A673 (cell line): ENCODE data around the gene IMMP2L. TPM values are rescaled to one million over a fixed set of nuclear protein-coding genes. Genes with fewer than 3 reads are reported as not detected.

ENCODE experiments used
- BruUV-seq: library from RNA; stranded (reverse); fragments of 400-500 nt; replicated peaks from 2 replicates; lab custom pipeline; 2021; lab: Mats Ljungman, UMichigan
- CTCF ChIA-PET: fragments of 300-600 bp; sonication (Branson Sonifier 250); formaldehyde crosslinking; loops from one replicate; lab custom pipeline; 2022; ENCODE audit warnings: antibody characterized with exemption; lab: Charles Lee
- POLR2A ChIA-PET: fragments of 300-600 bp; sonication (Branson Sonifier 250); formaldehyde crosslinking; loops from one replicate; lab custom pipeline; 2022; ENCODE audit warnings: antibody characterized with exemption; ENCODE audit not compliant: low non-redundant PET; lab: Charles Lee
- DNase-seq: peaks from one replicate; pipeline ENCODE4 v3.0.0-alpha.2; 2015; ENCODE audit warnings: low spot score
- H3K27ac ChIP-seq: fragments of 200-600 bp; sonication (generic); 2 replicates; pipeline ENCODE4 v1.5.1; 2016; ENCODE audit warnings: mixed run types, low read depth, mild to moderate bottlenecking, mixed read lengths, antibody characterized with exemption, low read length; ENCODE audit not compliant: poor library complexity, severe bottlenecking
- H3K27me3 ChIP-seq: fragments of 200-600 bp; sonication (generic); replicated peaks from 2 replicates; pipeline ENCODE4 v1.6.1; 2017; ENCODE audit warnings: mixed run types, low read depth, mild to moderate bottlenecking, mixed read lengths, antibody characterized with exemption, low read length; ENCODE audit not compliant: insufficient read depth, poor library complexity
- H3K36me3 ChIP-seq: fragments of 200-600 bp; sonication (generic); 2 replicates; pipeline ENCODE4 v1.6.1; 2016; ENCODE audit warnings: mixed run types, mild to moderate bottlenecking, mixed read lengths, antibody characterized with exemption, low read length; ENCODE audit not compliant: insufficient read depth, poor library complexity, severe bottlenecking
- H3K4me1 ChIP-seq: fragments of 200-600 bp; sonication (generic); 2 replicates; pipeline ENCODE4 v1.6.1; 2017; ENCODE audit warnings: mixed run types, mild to moderate bottlenecking, mixed read lengths, antibody characterized with exemption, low read length; ENCODE audit not compliant: insufficient read depth, poor library complexity, severe bottlenecking
- H3K4me3 ChIP-seq: fragments of 200-600 bp; sonication (generic); 2 replicates; pipeline ENCODE4 v1.5.1; 2016; ENCODE audit warnings: low read depth, mixed run types, mild to moderate bottlenecking, mixed read lengths, low read length; ENCODE audit not compliant: poor library complexity, severe bottlenecking
- H3K9me3 ChIP-seq: fragments of 200-600 bp; sonication (generic); 2 replicates; pipeline ENCODE4 v1.6.1; 2016; ENCODE audit warnings: mixed run types, low read depth, mild to moderate bottlenecking, mixed read lengths, antibody characterized with exemption, low read length; ENCODE audit not compliant: poor library complexity, severe bottlenecking
- EZH2 ChIP-seq: fragments of 200-600 bp; sonication (generic); IDR thresholded peaks from 2 replicates; pipeline ENCODE4 v1.6.1; 2017; ENCODE audit warnings: borderline replicate concordance, low read depth, mild to moderate bottlenecking, mixed read lengths, antibody characterized with exemption, low read length; ENCODE audit not compliant: poor library complexity, severe bottlenecking
- intact Hi-C: fragments of 100-400 bp; cut with micrococcal nuclease; formaldehyde crosslinking; loops from one replicate; pipeline ENCODE4 v1.10.0; 2022; ENCODE audit not compliant: unreplicated experiment
- total RNA-seq: library from RNA; stranded (reverse); gene quantifications from 2 replicates; pipeline ENCODE4 v1.2.3, GENCODE V29; 2021
- TF ChIP-seq, protein P1 (sequence below): fragments of 300-800, 200-600 bp; sonication (generic); conservative IDR thresholded peaks from 2 replicates; pipeline ENCODE4 v1.5.1; 2017; ENCODE audit warnings: low read depth, mild to moderate bottlenecking, antibody characterized with exemption, low read length, moderate library complexity, mixed read lengths

The IMMP2L gene
- total RNA-seq, 1 experiment from 2014 or later: 10.0 TPM

DNA sequence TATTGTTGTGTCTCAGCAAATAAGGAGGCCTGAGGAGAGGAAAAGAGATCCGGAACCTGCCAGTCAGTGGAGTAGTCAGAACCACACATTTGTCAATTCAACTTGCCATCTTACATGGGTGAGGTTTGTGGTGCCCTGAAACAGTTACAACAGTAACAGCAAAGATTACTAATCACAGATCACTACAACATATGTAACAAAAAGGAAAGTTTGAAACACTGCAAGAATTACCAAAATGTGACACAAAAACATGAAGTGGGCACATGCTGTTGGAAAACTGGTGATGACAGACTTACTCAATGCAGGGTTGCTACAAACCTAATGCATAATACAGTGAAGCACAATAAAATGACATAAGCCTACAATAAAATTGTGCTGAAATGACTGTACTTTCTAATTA is 382.0 kb downstream of the IMMP2L start:
- no TSS peak for BruUV-seq
- H3K4me1 ChIP-seq: no peaks in the 10 kb centered on the region
- no peaks in the 10 kb centered on the region for H3K27me3 ChIP-seq
- no peak for TF ChIP-seq EZH2
- TF ChIP-seq, protein P1, sequence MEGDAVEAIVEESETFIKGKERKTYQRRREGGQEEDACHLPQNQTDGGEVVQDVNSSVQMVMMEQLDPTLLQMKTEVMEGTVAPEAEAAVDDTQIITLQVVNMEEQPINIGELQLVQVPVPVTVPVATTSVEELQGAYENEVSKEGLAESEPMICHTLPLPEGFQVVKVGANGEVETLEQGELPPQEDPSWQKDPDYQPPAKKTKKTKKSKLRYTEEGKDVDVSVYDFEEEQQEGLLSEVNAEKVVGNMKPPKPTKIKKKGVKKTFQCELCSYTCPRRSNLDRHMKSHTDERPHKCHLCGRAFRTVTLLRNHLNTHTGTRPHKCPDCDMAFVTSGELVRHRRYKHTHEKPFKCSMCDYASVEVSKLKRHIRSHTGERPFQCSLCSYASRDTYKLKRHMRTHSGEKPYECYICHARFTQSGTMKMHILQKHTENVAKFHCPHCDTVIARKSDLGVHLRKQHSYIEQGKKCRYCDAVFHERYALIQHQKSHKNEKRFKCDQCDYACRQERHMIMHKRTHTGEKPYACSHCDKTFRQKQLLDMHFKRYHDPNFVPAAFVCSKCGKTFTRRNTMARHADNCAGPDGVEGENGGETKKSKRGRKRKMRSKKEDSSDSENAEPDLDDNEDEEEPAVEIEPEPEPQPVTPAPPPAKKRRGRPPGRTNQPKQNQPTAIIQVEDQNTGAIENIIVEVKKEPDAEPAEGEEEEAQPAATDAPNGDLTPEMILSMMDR: no peak
- intact Hi-C loops: no loop called here
- ChIA-PET CTCF (no interaction called here), POLR2A (no interaction called here)
- no peak overlapping the region for H3K4me3 ChIP-seq
- peaks cover 4% of the 10 kb centered on the region for H3K9me3 ChIP-seq
- H3K27ac ChIP-seq: no peak overlapping the region
- H3K36me3 ChIP-seq: no peaks in the 10 kb centered on the region
- DNase-seq: no peak

DNA sequence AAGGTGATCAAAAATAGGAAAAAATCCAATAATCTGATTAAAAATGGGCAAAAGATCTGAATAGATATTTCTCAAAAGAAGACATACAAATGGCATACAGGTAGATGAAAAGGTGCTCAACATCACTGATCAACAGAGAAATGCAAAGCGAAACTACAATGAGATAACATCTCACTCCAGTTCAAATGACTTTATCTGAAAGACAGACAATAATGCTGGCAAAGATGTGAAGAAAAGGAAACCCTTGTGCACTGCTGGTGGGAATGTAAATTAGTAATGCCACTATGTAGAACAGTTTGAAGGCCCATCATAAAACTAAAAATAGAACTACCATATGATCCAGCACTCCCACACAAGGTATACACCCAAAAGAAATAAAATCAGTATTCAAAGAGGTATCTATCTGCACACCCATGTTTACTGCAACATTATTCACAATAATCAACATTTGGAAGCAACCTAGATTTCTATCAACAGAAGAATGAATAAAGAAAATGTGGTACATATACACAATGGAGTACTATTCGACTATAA is 386.3 kb downstream of the IMMP2L start:
- intact Hi-C loops: no loop called here
- H3K27me3 ChIP-seq: no peaks in the 10 kb centered on the region
- no peak for DNase-seq
- H3K4me1 ChIP-seq: no peaks in the 10 kb centered on the region
- TF ChIP-seq, protein P1: no peak
- TF ChIP-seq EZH2: no peak
- BruUV-seq: no TSS peak
- H3K36me3 ChIP-seq: no peaks in the 10 kb centered on the region
- no peak overlapping the region for H3K27ac ChIP-seq
- POLR2A ChIA-PET: no interaction called here
- peaks cover 4% of the 10 kb centered on the region for H3K9me3 ChIP-seq
- CTCF ChIA-PET: no interaction called here
- H3K4me3 ChIP-seq: no peak overlapping the region

DNA sequence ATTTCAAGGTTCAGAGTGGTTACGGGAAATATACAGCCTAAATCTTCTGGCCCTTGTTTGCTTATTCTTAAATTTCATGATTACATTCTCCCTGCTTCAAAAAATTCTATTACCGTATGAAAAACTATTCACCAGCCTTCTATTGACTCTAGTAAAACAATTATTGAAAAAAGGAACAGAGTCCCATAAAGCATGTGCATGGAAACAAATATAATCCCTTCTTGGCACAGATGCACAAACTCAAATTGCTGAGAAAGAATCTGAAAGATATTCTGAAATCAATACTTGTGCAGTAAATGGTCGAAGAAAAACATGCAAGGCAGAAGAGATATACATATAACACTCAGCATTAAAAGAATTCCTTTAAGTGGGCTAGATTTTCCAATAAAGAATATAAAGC is 387.8 kb downstream of the IMMP2L start:
- POLR2A ChIA-PET: no interaction called here
- Histone ChIP-seq H3K9me3 (peaks cover 4% of the 10 kb centered on the region), H3K27ac (no peak overlapping the region), H3K27me3 (no peaks in the 10 kb centered on the region), H3K4me3 (no peak overlapping the region), H3K36me3 (no peaks in the 10 kb centered on the region), H3K4me1 (no peaks in the 10 kb centered on the region)
- intact Hi-C loops: no loop called here
- no TSS peak for BruUV-seq
- DNase-seq: no peak
- TF ChIP-seq, protein P1: no peak
- no peak for TF ChIP-seq EZH2
- CTCF ChIA-PET: no interaction called here
